Epithelial cell of prostate (primary cell): ENCODE data around the gene ARHGDIB.
A peak's percentile ranks its signal among the peaks of the same experiment; 100 is the strongest.

ENCODE experiments used
- DNase-seq: peaks from one replicate; pipeline ENCODE4 v3.0.0-alpha.2; 2011; ENCODE audit warnings: low read depth, low spot score
- H3K27ac ChIP-seq: fragments of 450-650 bp; 2 replicates; pipeline ENCODE4 v1.5.1; 2017; ENCODE audit warnings: mild to moderate bottlenecking

ARHGDIB gene

DNA sequence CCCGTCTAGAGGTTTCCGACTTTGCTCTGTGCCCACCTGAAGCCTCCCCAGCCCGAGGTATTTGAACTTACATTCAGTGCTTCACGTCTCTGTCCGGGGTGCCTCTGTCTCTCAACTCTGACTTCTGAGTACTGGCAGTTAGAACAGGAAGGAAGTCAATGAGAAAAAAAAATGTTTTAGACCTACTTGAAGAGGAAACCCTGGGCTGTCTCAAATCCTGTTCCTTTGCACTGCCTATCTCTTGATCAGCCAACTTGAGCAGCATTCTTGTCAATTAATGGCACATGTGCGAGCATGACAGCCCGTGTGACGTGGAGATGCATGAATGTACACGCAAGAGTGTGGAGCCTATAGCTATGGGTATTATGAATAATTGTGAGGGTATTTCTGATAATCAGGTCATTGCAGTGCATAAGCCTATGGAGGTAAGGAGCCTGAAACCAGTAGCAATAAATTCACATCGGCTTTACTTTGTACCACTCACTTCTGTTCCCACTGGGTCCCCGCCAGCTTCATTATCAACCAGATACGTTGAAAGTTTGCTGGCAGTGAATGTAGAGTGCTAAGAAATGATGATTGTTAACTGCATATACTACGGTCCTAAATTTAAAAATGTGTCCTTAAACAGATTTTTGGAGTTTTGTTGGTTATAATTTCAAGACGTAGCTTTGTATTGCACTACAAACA lies at the start of gene ARHGDIB:
Gene ARHGDIB (minus strand): TSS at position 136 of the 687 bp plus-strand sequence. CDS start 10,889 bp downstream, outside the sequence.
- DNase-seq, result peak; percentile 69
- peak within 1 kb of the TSS; percentile 78 for H3K27ac ChIP-seq

DNA sequence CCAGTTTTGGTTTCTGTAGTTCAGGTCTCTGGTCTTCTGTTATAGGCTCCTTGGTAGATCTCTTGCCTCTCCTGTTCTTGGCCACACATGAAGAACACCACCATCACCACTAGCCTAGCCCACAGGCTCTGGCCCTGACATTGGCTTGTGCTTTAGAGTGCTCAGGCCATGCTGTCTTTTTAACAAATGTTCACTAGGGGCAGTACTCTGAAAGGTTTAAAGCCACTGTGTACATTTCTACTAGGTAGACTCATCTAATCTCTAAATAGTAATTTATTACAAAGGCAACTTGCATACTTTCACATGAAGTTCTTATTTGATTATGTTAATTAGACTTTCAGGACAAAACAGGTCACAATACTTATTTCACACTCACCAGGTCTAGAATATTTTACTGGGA lies 49.8 kb upstream of the ARHGDIB start:
- no peak overlapping the region for H3K27ac ChIP-seq
- DNase-seq, result no peak

DNA sequence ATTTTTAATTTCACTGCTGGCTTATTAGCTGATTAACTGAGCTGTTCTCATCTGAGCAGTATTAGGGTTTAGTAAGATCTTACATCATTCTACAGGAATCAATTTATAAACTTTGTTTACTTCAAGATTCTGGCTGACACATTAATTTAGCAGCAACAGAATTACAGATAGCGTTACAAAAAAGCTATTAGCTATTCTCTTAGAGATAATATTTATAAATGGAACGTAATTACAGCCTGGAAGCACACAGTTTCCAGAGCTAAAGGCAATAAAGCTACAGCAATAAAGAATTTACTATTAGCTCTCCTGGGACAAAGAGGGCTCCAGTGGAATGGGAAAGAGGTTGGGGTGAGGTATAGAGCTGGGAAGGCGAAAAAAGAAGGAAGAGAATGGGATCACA lies 46.1 kb upstream of the ARHGDIB start:
- no peak overlapping the region for H3K27ac ChIP-seq
- DNase-seq, result no peak

DNA sequence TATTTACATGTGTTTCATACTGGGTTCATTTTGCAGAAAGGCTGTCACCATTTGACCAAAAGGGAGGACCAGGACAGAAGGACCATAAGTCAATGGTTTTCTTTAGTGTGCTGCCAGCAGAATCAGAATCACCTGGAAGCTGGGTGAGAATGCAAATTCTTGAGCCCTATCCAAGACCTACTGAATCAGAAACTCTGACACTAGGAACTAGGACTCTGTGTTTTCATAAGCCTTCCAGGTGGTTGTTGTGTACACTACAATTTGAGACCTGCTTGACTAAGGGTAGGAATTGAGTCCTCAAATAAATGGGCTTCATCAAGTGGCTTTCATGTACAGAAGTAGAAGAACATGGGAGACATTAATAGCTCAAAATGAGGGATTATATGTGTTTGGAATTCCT lies 43.7 kb upstream of the ARHGDIB start:
- no peak for DNase-seq
- H3K27ac ChIP-seq, result no peak overlapping the region

DNA sequence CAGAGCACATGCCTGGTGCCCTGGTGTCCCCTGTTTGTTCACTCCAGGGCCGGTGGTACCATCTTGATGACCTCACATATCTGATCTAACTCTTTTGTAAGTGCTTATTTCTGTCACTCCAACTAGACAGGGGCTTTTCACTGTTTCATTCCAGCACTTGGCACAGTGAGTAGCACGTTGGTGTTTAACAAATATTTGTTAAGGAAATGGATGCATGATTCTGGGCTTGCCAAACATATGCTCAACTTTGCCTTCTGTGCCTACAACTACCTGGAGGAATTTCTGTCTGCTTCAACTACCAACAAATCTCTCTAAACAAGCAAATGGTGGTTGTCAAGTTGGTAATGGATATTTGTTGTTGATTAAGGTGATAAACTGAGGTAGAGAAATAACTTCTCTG lies 43.0 kb upstream of the ARHGDIB start:
- H3K27ac ChIP-seq, result no peak overlapping the region
- no peak for DNase-seq

DNA sequence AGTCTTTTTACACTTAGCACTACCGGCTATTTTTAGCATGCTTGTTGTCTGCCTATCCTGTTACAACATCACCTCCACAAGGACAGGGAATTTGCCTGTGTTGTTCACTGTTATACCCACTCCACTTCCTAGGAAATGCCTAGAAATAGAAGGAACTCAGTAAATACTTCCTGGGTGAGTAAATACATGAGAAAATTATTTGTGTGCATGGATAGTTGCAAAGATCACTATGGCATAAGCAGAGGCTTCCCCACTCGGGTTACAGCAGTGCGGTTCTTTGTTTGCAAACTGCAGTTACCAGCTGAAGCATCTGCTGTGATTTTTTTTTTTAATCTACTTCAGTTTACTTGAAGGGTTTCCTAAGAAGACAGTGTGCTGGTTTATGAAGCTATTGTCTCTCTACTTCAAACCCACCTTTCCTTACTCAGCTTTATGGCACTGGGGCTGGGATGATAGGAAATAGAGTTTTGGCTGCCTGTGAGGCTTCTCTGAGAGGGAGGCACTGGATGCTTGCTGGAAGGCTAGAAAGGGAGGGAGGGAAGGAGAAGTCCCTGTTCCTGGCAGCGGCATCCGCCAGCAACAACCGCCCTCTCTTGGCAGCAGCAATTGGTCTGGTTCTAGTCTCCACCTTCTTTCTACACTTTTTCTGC lies 40.5 kb upstream of the ARHGDIB start:
- no peak overlapping the region for H3K27ac ChIP-seq
- no peak for DNase-seq

DNA sequence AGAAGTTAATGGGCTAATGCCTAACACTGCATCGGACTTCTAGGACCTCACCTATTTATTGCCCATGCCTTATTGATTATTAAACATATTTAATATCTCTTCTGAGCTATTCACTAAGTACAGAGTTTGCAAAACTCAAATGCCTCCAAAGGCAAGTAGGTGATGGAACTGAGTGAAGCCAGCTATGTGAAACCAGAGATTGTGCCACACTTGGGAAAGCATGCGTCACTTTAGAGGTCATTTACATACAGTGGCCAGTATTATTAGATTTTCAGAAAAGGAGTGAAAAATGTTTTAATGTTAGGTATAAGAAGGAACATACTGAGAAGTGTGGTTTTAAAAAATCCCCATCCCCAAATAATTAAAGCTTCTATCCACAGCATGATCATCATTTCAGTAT lies 39.2 kb upstream of the ARHGDIB start:
- DNase-seq, result no peak

DNA sequence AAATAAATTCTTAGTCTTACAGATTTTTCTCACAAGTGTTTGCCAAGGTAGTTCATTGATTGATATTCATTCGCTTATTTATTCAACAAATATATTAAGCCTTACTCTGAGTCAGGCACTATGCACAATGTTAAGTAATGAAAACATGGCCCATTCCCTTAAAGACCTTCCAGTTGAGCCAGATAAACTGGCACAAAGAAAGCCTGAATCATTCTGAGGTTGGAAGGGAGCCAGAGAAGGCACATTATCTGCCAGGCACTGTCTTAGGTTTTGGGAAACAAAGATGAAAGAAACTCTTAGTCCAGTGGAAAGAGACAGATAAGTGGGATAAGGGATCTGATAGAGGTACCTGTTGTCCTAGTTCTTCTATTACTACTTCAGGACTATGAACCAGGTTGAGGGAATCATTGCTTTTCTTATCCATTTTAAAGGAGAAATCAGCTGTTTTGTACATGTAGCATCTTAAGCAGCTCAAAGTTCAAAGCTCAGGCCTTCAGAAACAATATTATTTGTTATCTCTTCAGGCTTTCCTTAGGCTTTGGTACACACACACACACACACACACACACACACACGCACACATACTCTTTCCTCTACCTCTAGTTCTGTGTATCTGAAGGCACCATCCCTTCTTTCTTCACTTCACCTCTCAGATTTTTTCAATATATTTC lies 38.4 kb upstream of the ARHGDIB start:
- no peak overlapping the region for H3K27ac ChIP-seq
- peak; percentile 49 for DNase-seq

More for the DNA sequence above, 39.2 kb upstream of the ARHGDIB start:
- H3K27ac ChIP-seq, result no peak overlapping the region

DNA sequence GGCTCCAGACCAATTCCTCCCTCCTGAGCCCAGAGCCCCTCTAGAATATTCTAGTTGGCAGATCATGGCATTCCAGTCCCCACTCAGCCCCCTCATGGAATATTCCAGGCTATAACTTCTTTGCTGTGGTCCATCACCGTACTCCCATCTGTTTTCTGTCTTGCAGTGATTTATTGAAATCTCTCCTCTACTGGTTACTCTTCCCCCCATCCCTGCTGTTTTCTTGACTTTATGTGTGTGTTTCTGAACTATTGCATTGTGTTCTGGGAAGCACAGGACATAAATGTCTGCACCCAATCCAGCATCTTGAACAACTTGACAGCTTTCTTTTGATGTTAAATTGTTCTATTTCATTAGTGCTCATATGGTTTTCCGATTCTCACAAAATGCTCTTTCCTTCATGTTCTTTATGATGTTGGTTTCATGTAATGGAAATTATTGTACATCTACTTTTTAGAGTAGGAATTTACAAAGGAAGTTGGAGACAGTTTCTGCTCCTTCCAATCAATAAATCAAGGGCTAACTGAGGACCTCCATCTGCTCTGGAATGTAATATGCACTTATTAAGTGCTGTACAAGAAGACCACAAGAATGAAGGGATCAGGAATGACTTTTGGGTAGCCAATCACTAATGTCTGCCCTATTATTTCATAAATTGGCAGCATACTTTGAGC lies 37.8 kb upstream of the ARHGDIB start:
- no peak for DNase-seq
- H3K27ac ChIP-seq, result no peak overlapping the region

DNA sequence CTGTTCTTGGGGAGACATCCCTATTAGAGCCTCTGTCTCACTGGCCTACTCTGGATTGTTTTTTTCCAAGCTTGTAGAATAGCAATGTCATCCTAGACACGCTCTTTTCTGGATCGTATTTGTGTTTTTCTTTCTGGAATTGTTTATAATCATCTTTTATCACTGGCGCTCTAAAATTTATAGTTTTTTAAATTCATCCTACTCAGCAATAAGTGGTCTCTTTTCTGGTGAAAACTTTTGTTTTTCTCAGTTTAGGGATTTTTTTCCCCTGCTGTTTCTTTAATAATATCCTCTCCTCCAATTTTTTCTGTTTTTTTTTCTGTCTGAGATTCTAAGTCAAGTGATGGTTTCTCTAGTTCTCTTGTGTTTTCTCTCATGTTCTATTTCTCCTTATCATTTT lies 36.6 kb upstream of the ARHGDIB start:
- H3K27ac ChIP-seq, result no peak overlapping the region
- no peak for DNase-seq

DNA sequence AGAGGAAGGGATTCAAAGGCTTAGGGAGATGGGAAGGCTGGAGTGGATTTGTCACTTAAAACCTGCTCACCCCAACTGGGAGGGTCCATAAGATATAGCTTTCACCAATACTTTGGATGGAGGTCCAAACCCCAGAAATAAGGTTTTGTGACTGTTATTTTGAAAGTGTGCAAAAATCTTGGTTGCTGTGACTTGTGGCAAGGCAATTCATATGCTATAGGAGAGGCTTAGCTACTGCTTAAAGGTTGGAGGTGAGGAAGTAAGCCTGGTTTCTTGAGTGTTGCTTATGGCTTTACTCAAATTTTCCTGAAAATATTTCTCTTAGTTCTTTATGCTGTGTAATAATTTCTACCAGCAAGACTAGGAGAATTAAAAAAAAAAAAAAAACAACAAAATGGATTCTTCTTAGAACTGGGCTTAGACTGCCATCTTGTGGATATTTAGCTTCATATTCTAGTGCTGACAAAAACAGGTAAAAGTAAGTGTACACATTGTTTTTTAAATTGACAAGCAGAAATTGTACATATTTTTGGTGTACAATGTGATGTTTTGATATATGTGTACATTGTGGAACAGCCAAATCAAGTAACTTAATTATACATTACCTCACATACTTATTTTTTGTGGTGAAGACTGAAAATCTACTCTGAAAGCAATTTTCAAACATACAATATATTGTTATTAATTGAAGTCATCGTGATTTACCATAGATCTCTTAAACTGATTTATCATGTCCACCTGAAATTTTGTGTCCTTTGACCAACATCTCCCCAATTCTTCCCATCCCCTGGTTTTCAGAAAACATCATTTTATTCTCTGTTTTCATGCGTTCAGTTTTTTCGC lies 34.4 kb upstream of the ARHGDIB start:
- no peak overlapping the region for H3K27ac ChIP-seq
- no peak for DNase-seq

DNA sequence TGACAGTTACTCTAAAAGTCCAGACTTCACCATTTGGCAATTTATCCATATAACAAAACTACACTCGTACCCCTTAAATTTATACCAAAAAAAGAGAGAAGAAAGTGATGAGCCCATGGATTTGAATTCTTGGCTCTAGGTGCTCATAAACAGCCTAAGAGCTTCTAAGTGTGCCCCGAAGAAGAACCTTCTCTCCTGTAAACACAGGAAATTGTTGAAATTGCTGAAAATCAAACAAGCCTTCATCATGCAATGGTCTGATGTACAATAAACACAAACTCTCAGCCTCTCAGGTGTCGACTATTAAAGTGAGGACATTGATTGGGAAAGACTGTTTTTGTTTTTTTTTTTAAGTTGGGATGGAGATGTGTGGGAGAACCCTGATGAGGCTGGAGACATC lies 33.2 kb upstream of the ARHGDIB start:
- no peak overlapping the region for H3K27ac ChIP-seq
- no peak for DNase-seq

DNA sequence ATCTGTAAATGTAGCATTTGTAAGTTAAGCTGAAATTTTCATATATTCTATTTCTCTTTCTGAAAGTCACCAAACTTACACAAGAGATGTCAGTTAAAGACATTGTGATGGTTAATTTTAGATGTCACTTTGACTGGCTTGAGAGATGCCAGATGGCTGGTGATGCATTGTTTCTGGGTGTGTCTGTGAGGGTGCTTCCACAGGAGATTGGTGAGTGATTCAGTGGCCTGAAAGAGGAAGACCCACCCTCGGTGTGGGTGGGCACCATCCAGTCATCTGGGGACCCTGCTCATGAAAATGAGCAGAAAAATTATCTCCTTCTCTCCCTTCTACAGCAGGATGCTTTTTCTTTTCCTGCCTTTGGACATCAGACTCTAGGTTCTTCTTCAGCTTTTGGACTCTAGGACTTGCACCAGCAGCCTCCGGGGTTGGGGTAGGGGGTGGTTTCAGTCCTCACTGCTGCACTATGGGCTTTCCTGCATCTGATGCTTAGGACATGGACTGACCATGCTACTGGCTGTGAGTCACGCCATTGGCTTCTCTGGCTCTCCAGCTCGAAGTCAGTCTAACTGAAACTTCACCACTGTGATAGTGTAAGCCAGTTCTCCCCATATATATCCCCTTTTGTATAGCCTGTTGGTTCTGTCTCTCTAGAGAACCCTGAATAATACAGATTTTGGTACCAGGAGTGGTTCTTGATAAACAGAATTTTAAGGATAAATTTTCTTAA lies 32.3 kb upstream of the ARHGDIB start:
- H3K27ac ChIP-seq, result no peak overlapping the region
- DNase-seq, result no peak

DNA sequence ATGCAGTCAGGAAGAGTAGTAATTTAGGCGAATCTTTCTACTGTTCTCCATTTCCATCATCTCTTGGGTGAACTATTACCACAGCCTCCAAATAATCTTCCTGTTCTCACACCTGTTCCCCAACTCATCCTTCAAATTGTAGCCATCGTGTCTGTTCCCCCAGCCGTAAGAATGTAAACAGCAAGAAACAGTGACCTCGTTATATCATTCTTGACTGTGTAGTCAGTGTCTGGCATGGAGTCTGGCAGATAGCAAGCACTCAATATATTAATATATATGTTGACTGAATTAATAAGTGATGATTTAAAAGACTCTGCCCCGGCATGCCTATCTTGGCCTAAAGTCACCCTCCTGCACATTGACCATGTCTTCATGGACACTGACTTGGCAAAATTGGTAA lies 31.7 kb upstream of the ARHGDIB start:
- H3K27ac ChIP-seq, result no peak overlapping the region
- no peak for DNase-seq

DNA sequence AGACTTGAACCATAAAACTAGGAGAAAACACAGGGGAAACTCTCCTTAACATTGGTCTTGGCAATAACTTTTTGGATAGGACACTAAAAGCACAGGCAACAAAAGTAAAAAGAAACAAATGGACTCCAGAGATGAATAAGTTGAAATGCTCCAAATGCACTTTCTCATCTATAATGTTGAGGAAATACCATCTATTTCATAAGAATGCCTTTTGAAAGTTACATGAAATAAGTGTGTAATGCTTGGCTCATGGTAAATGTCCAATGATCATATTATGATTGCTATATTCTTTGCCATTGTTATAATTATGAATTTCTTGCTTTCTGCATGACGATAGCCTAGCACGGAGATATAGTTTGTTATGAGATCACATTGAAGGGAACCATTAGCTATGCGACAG lies 31.3 kb upstream of the ARHGDIB start:
- no peak overlapping the region for H3K27ac ChIP-seq
- no peak for DNase-seq

DNA sequence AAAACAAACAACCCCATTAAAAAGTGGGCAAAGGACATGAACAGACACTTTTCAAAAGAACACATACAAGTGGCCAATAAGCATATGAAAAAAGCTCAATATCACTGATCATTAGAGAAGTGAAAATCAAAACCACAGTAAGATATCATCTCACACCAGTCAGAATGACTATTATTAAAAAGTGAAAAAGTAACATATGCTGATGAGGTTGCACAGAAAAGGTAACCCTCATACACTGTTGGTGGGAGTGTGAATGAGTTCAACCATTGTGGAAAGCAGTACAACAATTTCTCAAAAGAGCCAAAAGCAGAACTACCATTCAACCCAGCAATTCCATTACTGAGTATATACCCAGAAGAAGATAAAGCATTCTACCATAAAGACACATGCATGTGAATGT lies 29.7 kb upstream of the ARHGDIB start:
- DNase-seq, result no peak

DNA sequence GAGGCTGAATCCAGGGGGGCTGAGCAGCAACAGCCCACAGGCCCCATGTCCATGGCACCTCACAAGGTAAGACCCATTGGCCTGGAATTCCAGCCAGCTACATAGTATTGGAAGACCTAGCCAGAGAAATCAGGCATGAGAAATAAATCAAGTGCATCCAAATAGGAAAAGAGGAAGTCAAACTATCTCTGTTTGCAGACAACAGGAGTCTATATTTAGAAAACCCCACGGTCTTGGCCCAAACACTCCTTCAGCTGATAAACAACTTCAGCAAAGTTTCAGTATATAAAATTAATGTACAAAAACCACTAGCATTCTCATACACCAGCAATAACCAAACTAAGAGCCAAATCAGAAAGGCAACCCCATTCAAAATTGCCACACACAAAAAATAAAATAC lies 28.4 kb upstream of the ARHGDIB start:
- DNase-seq, result no peak
- H3K27ac ChIP-seq, result no peak overlapping the region

More for the DNA sequence above, 29.7 kb upstream of the ARHGDIB start:
- no peak overlapping the region for H3K27ac ChIP-seq

DNA sequence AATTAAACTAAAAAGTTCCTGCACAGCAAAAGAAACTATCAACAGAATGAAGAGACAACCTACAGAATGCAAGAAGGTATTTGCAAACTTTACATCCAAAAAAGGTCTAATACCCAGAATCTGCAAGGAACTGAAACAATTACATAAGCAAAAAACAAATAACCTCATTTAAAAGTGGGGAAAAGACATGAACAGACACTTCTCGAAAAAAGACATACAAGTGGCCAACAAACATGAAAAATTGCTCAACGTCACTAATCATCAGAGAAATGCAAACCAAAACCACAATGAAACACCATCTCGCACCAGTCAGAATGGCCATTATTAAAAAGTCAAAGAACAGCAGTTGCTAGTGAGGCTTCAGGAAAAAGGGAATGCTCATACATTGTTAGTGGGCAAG lies 26.6 kb upstream of the ARHGDIB start:
- DNase-seq, result no peak
- H3K27ac ChIP-seq, result no peak overlapping the region

DNA sequence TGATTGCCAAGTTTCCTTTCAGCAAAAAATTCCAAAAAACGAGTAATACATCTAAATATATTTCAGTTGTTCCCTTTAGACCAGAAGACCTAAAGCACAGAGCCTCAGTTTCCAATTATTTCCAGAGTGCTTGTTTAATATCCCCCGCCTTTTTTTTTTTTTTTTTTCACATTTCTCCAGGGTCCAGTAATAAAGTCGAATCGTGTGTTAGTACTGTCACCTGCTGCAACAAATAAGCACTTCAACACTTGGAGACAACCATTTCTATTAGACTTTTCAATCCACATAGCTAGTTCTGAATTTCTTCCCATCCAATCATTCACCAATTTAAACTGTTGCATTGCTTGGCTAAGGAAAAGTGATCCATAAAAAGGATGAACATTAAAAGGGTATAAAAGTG lies 25.0 kb upstream of the ARHGDIB start:
- no peak for DNase-seq
- no peak overlapping the region for H3K27ac ChIP-seq
